ENCODE measurements around the gene DENND1B.
"Not testable (repeated sequence)": the region's sequence is repeated elsewhere in the genome, so short reads cannot be mapped to it uniquely, and the experiment has no call there.

DENND1B gene

DNA sequence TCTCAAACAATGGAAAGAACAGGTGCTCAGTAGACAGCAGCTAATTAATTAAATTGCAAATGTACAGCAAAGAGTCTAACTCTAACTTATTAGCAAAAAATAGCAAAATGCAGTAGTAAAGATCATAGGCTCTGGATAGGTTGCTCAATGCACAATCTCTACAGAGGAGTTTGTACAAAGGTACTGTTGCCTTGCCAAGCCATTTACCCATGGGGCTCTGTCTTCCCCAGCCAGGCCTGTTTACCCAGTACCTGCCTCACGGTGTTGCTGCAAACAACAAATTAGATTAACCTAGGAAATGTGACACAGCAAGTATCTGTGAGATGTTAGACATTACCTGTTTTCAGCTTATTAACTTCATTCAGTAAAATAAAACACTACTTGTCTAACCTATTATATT is 222.0 kb downstream of the DENND1B start:
- no peak for DNase-seq (ENCODE audit: low spot score)

DNA sequence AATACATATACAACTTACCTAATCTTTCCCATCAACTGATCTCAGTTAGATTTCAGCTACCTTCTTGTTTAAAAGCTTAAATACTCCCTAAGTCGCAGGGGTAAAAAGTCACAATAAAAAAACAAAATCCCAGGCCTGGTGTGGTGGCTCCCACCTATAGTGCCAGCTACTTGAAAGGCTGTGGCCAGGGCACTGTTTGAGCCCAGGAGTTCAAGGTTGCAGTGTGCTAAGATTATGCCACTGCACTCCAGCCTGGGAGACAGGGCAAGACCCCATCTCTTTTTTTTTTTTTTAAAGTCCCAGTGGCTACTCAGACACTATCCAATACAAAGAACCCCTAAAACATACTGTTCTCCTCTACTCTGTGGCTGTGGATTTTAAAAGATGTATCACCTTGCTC is 228.3 kb downstream of the DENND1B start:
- DNase-seq (ENCODE audit: low spot score), result no peak

DNA sequence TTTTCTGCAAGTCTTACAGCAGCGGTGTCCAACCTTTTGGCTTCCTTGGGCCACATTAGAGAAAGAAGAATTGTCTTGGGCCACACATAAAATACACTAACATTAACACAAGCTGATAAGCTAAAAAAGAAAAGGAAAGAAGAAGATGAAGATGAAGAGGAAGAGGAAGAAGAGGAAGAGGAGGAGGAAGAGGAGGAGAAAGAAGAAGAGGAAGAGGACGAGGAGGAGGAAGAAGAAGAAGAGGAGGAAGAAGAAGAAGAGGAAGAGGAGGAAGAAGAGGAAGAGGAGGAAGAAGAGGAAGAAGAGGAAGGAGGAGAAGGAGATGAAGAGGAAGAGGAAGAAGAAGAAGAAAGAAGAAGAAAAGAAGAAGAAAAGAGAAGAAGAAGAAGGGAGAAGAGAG is 230.7 kb downstream of the DENND1B start:
- DNase-seq (ENCODE audit: low spot score), result no peak

DNA sequence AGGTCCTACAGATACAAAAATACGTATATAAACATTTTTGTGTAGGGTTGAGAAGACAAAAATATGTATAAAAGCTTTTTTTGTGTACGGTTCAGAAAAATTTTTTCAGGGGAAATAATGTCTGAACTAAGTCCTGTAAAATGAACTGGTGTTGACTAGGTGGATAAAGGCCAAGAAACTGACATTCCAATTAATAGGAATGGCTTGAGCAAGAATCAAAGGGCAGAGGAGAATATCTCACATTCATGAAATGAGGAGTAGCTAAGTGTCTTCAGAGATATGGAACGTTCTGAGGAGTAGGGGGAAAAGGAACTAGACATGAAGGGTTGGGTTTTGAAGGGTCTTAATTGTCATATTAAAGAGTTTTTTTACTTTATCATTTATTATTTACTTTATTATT is 231.2 kb downstream of the DENND1B start:
- no peak for DNase-seq (ENCODE audit: low spot score)

DNA sequence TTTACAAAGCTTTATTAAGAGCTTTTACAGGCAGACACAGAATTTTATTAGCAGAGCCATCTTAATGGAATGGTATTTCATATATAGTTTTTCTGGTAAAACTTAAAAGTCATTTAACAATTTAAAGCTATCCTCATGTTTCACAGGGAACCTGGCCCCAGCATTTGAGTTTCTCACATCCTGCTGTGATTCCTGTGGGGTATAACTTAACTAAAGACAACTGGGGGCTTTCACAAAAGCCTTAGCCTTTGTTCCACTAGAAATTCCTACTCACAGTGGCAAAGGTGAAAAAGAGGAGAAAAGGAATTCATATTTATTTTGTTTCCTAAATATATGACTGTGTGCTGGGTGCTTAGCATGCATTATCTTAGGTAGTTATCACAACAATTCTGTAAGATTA is 233.9 kb downstream of the DENND1B start:
- no peak for DNase-seq (ENCODE audit: low spot score)

DNA sequence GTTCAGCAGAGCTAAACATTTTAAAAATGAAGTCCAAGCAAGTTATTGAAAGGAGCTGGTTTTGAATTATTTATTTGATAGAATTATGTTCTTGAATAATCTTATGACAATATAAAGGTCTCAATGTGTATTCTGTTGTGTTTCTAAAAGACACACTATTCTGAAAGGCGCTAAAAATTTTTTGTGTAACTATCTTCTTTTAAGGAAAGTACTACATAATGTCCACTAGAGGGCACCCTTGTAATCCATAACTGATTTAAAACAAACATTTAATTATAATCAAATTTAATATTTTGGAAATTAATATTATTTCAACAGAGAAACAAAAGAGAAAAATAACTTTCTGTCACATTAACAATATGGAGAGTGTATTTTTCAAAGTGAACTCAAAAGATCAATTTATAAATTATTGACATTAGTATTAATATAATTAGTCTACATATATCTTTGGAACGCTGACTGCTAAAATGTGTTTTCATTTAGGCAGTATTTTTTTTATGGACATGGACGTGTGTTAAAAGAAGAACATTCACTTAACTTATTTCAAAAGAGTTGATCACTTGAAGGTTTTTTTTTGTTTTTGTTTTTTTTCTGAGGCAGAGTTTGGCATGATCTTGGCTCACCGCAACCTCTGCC is 248.4 kb downstream of the DENND1B start:
- DNase-seq (ENCODE audit: low spot score), result peak; percentile 26

DNA sequence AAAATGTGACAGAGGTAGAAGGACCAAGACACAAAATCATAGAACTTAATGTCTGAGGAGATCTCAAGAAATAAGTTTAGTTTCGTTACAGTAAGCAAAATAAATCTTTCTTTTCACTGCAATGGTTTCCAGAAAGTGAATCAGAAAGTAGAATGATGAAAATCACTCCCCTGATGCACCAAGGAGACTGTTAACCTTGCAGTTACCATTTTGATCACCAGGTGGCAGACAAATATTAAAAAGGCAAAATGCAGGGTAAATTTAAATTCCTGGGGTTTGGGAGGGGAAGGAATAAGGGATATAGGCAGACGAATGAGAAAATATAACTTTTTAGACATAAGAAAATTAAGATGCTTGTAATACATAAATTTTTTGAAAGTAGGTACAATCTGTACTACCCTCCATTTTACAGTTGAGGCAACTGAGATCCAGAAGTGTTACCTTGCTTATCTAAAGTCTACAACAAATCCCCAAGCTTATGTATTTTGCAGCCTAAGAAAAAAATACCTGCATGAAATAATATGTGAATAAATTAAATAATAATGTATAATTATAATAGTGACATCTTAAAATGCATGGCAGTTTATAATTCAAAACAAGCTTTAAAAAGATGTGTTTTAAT is 254.1 kb downstream of the DENND1B start:
- peak; percentile 26 for DNase-seq (ENCODE audit: low spot score)

DNA sequence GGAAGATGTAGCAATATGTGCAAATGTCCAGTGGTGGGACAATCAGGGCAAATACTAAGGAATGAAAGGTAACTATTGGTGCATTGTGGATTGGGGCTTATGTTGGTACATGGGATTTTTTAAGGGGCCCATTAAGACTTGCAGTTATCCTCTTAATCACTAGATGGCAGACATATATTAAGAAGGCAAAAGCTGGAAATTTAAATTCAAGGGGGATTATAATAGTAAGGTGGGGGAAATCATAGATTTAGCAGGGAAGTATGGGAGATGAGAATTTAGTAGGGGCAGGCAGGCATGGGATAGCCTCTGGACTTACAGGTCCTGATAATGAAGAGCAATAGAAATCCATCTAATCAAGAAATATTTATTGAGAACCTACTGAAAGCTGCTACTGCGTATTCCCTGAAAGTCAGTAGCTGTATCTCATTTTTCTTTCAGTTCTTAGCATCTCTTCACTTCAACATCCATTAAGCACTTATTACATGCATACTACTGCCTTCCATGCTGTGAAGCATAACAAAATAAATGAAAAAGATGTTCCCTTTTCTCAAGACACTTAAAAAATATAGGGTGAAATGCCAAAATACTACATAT is 255.4 kb downstream of the DENND1B start:
- peak; percentile 13 for DNase-seq (ENCODE audit: low spot score)

DNA sequence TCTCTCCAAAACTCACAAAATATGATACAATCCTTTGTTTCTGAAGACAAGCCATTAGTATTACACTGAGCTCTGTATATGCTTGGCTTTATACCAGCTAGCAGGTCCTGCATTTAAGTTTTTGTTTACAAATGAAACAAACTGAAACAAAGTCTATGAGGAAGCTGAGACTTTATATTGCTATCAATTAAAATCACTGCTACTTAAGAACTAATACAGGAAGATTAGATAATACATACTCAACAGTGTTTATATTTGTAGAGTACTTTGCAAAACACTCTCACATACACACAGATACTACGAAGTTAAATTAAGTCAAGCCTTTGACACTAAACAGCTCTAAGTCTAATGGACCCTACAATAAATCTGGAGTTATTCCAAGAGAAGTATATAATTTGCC is 259.9 kb downstream of the DENND1B start:
- DNase-seq (ENCODE audit: low spot score), result no peak

DNA sequence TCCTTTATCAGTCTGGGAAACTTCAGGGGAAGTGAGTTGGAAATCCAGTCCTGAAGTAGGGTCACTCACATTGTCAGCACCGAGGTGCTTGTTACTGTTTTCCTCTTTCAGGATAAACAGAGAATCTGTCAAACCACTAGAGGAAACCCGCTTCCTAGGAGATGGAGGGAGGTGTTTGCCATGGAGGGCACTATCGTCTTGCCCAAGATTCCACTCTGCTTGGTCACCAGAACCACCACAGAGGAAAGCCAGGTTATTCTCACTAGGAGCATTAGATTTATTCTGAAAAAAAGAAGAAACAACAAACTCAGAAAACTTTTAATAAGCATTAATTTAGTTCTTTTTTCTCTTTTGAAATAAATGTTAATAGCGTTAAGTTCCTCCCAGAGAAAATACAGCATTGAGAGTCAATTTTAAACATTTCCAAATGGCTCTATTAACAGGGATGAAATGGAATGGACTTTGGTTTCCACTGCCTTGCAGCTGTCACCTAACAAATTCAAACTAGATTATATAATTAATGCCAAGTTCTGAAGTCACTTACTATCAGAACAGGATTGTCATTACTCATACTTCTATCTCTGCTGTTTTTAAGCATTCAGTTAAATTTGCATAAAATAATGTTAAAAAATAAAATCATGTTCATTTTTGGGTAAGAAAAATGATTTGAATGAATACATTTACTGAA is 264.4 kb downstream of the DENND1B start:
- DNase-seq (ENCODE audit: low spot score), result no peak

DNA sequence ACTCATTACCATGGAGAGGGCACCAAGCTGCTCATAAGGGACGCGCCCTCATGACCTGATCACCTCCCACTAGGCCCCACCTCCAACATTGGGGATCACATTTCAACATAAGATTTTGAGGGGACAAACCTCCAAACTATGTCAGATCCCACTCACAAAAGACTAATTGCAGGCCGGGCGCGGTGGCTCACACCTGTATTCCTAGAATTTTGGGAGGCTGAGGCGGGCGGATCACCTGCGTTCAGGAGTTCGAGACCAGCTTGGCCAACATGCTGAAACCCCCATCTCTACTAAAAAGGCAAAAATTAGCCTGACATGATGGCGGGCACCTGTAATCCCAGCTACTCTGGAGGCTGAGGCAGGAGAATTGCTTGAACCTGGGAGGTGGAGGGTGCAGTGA is 278.6 kb downstream of the DENND1B start:
- DNase-seq (ENCODE audit: low spot score), result no peak

DNA sequence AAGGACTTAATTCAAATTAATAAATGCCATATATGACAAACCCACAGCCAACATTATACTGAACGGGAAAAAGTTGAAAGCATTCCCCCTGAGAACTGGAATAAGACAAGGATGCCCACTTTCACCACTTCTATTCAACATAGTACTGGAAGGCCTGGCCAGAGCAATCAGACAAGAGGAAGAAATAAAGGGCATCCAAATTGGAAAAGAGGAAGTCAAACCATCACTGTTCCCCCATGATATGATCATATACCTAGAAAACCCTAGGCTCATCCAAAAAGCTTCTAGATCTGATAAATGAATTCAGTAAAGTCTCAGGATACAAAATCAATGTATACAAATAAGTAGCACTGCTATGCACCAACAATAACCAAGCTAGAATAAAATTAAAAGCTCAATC is 283.8 kb downstream of the DENND1B start:
- DNase-seq (ENCODE audit: low spot score), result not testable (repeated sequence)

DNA sequence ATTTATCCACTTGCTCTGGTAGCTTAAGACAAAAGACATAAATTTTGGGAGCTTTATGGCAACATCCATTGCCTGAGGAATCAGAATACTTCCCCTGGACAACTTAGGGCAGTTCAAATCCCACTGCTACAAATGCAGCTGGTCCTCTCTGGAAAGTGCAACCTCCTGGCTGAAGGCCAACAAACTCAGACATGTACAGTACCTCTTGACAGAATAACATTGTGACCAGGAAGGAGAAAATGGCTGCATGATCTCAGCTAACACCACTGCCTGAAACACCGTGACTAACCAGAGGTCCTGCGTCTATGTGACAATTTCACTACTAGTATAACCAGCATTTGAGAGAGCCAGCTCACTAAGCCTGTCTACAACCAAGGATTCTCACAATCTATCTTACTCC is 288.3 kb downstream of the DENND1B start:
- DNase-seq (ENCODE audit: low spot score), result no peak

DNA sequence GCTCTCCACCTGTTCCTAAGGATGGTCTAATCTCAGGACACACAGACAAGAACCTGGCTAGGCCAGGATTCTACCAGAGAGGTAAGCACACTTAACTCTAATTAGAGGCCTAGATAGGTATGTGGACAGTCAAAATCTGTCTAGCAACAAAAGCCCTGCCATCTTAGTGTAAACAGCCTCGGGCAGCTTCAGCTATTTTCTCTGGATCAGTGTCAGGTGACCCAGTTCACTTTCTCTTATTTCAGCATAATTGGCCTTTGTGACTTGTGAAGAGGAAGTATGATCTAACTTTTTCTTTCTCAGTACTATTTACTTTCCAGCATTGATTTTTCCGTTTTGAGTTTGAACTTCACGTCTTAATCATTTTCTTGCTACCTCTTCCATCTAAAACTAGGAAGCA is 289.5 kb downstream of the DENND1B start:
- DNase-seq (ENCODE audit: low spot score), result peak; percentile 59

DNA sequence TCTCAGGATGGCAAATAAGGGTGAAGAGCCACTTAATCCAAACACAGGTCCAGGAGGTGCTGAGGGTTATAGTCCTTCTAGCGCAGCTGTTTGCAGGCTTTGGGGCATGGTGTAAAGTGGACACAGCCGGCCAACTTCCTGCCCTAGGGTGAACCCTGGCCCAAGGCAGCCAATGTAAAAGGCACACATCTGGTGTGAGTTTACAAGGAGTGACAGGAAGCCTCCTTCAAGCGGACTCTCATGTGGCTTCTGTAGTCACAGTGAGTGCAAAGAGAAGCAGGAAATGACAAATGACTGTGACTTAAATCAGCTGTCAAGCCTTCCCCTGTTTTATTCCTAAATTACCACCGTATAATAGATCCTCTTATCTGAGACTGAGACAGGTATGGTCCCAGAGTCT is 294.2 kb downstream of the DENND1B start:
- DNase-seq (ENCODE audit: low spot score), result no peak

DNA sequence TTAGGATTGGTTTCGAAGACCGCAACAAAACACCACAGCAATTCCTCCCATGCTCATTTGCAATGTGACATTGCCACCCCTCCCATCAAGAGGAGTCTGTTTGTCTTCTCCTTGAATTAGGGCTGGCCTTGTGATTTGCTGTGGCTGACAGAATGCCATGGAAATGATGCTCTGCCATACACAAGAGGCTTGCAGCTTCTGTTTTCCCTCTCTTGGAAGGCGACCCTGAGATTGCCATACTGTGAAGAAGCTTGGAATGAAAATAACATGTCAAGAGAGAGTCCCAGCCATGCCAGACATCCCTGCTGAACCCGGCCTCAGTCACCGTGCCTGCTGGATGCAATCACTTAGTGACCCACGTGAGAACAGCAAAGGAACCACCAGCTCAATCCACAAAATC is 294.8 kb downstream of the DENND1B start:
- no peak for DNase-seq (ENCODE audit: low spot score)

DNA sequence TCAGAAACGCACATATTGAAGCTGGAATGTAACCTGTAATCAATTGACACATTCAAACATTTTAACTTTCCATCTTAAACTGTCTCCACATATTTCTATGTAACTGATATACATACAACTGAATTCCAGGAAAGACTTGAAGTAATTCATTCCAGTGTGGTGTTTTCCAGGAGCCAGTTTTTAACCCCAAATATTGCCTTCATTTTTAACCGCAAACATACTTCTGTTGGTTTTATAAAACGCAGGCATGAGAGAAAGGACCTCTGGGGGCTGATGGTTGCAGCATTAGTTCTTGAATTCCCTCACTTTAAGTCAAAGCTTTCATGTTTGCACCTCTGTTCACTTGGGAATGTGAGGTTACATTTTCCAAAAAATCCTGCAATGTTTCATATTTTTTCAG is 303.1 kb downstream of the DENND1B start:
- DNase-seq (ENCODE audit: low spot score), result no peak

DNA sequence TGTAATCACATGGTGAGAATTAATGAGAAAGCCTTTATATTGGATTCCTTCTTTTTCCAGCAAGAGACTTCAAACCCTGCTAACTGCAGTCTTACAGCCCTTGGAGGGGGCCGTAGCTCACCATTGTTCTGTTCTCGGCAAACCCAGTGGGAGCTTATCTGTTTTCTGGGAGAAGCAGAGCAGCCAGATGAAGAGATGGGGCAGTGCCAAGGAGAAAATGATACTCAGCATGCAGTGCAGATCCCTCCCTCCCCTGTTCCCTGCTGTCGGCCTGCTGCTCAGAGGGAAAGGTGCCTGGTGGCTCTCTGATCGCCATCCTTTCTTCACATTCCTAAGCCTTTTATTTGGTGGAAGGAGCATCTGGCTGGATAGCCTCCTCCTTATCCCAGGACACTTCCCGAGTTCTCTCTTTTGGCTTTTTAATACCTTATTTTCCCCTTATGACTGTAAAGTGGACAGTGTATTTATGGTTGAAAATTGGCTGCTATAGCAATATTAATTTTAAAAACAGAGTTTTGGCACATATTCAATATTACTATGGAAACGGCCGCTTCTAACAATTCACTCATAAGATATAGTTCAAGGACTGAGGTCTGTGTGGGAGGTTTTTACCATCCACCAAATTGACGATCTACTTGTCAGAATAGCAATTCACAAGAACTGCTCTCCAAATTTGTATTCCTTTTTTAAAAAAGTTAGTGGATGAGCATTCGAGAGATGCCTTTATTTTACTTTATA is 303.9 kb downstream of the DENND1B start:
- no peak for DNase-seq (ENCODE audit: low spot score)

DNA sequence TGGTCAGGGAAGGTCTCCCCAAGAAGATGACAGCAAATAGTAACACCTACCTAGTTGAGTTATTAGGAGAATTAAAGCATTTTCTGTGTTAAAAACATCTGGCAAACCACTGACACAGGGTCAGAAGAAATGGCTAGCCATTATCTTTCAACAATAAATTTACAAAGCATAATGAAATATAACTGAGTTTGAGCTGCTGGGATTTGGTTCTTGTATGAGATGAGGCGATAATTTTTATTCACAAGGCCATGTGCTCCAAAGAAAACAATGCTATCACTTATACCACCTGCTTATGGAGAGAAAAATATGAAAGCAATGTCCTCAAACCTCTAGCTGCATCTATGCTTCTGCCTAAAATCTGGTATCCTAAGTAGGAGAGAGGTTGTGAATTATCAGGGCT is 304.9 kb downstream of the DENND1B start:
- DNase-seq (ENCODE audit: low spot score), result no peak

DNA sequence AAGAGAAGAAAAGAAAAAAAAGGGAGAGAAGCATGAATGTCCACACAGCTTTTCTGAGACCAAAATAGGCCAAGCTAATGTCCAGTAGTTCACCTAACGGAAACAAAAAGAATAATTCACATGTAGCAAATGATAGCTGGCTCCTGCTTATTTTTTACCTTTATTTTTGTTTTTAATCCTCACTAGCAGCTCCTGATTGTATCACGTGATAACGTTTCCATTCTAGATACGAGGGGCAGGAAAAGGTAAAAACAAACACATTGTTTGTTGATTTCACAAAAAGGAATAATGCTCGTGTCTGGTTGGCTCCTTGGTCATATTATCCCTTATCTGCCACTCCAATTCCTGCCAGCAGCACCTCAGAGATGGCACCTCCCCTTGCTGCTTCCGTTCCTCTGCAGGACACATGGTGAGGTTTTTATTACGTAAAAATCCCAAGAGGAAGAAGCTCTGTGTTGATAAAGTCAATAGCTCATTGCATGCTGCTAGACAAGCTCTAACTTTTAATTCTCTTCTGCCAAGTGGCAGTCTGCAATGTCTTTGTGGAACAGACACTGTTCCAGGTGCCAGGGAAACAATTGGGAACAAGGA is 305.6 kb downstream of the DENND1B start:
- DNase-seq (ENCODE audit: low spot score), result no peak

DNA sequence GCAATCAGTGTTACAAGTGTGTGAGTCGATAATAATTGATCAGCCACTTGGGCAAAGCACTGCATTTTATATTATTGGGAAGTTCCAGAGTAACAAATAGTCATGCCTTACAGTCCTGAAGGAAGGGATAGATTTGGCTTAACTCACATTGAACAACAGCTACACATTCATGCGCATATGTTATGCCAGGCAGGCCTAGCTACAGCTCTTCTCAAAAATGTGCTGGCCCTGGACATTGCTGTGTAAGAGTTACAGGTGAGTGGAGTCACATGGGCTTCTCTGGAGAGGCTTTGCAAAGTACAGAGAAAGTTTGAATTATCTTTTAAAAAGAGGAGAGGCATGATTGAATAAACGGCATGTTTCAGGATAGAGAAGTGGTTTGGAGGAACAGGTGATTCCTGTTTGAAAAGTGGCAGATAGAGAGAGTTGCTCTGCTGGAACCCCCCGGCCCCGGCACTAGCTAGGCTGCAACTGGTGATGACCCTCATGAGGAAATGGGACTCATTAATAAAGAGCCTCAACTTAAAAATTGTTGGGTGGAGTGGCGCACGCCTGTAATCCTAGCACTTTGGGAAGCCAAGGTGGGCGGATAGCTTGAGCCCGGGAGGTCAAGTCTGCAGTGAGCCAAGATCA is 306.6 kb downstream of the DENND1B start:
- no peak for DNase-seq (ENCODE audit: low spot score)

DNA sequence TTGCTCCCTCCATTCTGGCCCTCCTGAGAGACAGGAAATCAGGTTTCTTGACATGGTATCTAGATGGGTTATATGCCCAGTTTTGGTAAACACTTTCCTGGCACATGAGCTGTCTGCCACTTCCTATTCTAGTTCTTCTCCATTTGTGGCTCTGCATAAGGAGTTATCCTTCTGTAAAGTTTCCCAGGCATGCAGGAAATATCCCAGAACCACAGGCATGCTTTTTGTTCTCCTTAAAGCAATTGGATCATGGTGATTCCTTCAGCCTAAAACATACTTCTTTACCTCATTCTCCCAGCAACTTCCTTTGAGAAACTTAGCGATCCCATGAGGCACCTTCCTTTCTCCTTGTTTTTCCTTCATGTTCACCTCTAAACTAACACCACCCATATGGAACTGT is 307.4 kb downstream of the DENND1B start:
- DNase-seq (ENCODE audit: low spot score), result no peak
